GM12864 (cell line): ENCODE results near the gene TNNI3K.

Source experiments
- DNase-seq: peaks from one replicate; pipeline ENCODE4 v3.0.0-alpha.2; 2011; ENCODE audit warnings: low read depth
- H3K4me3 ChIP-seq: 2 replicates; pipeline ENCODE4 v1.5.1; 2011; ENCODE audit warnings: mild to moderate bottlenecking, low read depth, low read length, control low read depth
- TF ChIP-seq, protein P1 (sequence below): IDR thresholded peaks from 2 replicates; pipeline ENCODE4 v1.5.1; 2011; ENCODE audit warnings: low read depth, mild to moderate bottlenecking, moderate library complexity, low read length, control low read depth, inconsistent platforms; ENCODE audit errors: missing control alignments

Gene TNNI3K

DNA sequence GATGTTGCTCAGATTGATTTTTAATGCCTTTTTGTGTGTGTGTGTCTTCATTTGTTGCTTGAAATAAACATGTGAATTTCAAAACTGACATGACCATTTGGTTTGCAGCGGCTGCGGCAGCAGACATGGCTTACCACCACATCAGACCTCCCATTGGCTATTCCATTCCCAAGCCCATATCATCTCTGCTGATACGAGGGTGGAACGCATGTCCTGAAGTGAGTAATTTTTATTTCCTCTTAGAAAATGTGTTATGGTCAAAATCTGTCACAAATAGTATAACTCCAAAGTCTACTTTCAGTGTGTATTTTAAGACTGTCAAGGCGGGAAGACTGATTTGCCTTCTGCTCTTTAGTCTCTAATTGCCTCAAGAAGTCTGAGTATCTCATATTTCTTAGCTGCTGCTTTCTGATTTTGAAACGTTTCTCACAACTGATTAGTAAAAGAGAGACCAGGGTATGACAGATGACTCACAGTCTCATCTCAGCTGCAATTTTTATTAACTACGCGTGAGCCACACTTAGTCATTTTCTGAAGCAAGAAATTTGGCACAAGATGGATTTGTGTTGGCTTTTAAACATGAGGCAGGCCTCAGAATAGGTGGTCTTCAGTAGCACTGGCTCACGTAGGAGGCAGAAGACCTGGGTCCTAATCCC lies 228.3 kb downstream of the TNNI3K start:
- TF ChIP-seq, protein P1, sequence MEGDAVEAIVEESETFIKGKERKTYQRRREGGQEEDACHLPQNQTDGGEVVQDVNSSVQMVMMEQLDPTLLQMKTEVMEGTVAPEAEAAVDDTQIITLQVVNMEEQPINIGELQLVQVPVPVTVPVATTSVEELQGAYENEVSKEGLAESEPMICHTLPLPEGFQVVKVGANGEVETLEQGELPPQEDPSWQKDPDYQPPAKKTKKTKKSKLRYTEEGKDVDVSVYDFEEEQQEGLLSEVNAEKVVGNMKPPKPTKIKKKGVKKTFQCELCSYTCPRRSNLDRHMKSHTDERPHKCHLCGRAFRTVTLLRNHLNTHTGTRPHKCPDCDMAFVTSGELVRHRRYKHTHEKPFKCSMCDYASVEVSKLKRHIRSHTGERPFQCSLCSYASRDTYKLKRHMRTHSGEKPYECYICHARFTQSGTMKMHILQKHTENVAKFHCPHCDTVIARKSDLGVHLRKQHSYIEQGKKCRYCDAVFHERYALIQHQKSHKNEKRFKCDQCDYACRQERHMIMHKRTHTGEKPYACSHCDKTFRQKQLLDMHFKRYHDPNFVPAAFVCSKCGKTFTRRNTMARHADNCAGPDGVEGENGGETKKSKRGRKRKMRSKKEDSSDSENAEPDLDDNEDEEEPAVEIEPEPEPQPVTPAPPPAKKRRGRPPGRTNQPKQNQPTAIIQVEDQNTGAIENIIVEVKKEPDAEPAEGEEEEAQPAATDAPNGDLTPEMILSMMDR: no peak
- no peak overlapping the region for H3K4me3 ChIP-seq

DNA sequence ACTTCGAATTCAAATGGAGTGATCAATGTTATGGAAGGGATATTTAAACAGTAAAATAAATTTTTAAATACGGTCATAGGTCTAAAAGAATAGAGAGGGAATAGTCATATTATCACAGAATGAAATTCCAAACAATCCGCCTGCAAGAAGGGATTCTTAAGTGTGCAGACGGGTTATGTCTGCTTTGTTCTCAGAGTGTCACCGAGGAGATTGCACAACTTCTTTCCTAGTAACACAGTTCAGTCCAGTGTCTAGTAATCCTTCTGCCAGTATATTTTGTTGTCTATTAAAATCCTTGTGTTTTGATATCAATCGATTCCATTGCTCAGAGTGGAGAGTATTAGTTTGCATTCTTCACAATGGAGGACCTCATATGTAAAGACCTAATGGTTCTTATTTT lies 228.8 kb downstream of the TNNI3K start:
- no peak overlapping the region for H3K4me3 ChIP-seq

More for the DNA sequence above, 228.3 kb downstream of the TNNI3K start:
- DNase-seq: no peak

DNA sequence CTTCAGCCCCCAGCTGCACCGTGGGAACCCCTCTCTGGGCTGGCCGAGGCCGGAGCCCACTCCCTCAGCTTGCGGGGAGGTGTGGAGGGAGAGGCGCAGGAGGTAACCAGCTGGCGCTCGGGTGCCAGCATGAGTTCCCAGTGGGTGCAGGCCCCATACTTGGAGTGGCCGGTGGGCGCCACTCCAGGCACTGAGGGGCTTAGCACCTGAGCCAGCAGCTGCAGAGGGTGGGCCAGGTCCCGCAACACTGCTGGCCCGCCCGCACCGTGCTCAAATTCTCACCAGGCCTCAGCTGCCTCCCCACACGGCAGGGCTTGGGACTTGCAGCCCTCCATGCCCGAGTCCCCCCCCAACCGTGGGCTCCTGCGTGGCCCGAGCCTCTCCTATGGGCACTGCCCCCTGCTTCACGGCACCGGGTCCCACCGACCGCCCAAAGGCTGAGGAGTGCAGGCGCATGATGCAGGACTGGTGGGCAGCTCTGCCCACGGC lies 230.1 kb downstream of the TNNI3K start:
- no peak overlapping the region for H3K4me3 ChIP-seq
- no peak for DNase-seq
- TF ChIP-seq, protein P1: no peak

More for the DNA sequence above, 228.8 kb downstream of the TNNI3K start:
- TF ChIP-seq, protein P1: no peak
- no peak for DNase-seq

DNA sequence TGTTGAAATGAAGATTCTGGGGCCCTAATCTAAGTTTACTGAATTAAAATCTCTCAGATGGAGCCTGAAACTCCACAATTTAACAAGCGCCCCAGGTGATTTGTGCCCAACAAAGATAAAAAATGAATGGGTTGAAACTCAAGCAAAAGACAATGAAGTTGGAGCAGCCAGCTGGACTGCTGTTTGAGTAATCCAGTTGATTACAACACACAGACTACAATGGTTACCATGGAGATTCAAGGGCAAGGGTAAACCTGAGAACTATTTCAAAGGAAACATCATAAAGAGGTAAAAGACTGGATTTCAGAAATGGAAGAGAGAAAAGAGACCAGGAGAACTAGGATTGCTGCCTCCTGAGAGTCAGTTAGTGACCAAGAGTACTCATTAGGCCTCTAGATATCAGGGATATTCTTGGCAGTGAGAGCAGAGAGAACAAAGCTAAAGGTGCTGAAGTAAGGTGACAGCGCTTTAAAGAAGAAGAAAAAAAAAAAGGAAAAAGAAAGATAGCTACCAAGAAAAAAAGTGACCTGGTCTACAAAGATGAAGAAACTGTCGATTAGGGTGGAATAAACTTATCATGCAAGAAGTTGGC lies 232.7 kb downstream of the TNNI3K start:
- H3K4me3 ChIP-seq: no peak overlapping the region
- TF ChIP-seq, protein P1: no peak
- no peak for DNase-seq

DNA sequence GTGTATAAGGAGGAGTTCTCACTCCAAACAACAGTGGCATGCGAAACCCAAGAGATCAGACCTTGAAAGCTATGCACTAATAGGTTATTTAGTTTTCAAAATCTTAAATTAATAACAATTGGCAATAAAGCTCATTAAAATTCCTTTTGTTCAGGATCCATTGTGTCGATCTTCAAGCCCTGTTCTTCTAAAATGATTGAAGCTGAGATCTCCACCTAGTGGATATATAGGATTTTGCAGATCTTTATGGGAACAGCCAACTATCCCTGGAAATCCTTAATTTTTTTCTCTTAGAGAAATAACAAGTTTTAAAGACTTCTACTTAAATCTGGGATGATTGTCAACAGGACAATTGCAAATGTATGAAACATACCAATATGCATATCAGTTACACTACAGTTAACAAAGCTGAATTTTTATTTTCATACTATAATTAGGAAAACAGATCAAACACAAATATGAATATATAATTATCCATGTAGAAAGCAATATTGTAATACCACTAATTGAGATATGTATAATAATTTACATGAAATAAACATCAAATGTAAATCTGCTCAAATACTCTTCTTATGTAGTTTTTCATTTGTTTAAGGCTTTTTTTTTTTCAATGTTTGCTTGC lies 233.9 kb downstream of the TNNI3K start:
- no peak for DNase-seq
- TF ChIP-seq, protein P1: peak; percentile 46
- no peak overlapping the region for H3K4me3 ChIP-seq

DNA sequence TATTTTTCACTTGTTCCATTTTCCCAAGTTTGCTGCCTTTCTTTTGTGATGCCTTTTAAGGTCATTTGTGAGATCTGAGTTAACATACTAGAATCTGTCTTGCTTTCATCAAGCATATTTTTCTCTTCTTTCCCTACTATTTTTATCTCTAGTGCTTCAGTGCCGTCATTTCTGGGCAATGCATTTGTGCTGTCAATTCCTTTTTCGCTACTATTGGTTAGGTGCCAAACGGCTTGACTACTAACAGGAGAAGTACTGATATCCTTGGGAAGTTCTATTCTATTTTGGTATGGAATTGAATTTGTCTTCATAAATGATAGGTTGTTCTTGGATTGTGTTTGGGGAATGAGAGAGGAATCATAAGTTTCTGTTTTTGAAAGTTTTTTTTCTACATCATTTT lies 235.1 kb downstream of the TNNI3K start:
- TF ChIP-seq, protein P1: no peak
- no peak for DNase-seq
- H3K4me3 ChIP-seq: no peak overlapping the region

DNA sequence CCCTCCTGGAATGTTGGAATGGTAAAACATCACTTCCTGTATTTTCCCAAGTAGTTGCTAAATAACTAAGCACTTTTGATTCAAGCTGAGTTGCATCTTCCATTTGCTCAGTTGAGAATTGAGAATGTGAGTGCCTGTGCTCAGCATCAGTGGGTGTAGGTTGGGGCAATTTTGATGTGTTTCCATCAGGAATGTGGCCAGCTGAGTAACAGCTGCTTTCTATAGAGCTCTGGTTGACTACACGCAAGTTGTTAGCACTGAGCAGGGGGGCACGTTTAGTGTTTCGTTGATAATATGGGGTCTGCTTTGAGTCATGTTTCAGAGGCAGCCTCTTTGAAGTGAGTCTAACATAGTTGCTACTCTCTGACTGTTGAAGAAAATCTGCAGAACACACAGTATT lies 235.7 kb downstream of the TNNI3K start:
- DNase-seq: no peak
- no peak overlapping the region for H3K4me3 ChIP-seq
- TF ChIP-seq, protein P1: no peak
